HL-60/S4 treated with retinoic acid at 250 ng/mL for 4 days and 3 days (cell line): ENCODE data around the gene PRKX.
"Not testable (repeated sequence)": the region's sequence is repeated elsewhere in the genome, so short reads cannot be mapped to it uniquely, and the experiment has no call there.

Source experiments
- in situ Hi-C: fragments of 300-500 bp; cut with MboI; formaldehyde crosslinking; loops from 2 replicates; pipeline ENCODE4 v1.7.0; 2022; ENCODE audit warnings: low sequenced_read_pairs

Gene PRKX

GRCh38 chrX:3663576-3664250 lies 49.7 kb downstream of the PRKX start:
- in situ Hi-C loops, result not testable (repeated sequence)

- in situ Hi-C loops, result no loop called here
Measured at GRCh38 chrX:3659761-3660160, 53.7 kb downstream of the PRKX start.

- in situ Hi-C loops, result no loop called here
Measured at GRCh38 chrX:3655181-3655580, 58.3 kb downstream of the PRKX start.

- in situ Hi-C loops, result no loop called here
Measured at GRCh38 chrX:3653111-3653510, 60.3 kb downstream of the PRKX start.

GRCh38 chrX:3651277-3651676 lies 62.2 kb downstream of the PRKX start:
- in situ Hi-C loops, result no loop called here

- in situ Hi-C loops, result no loop called here
Measured at GRCh38 chrX:3648084-3648483, 65.4 kb downstream of the PRKX start.

GRCh38 chrX:3639858-3640631 lies 73.4 kb downstream of the PRKX start:
- in situ Hi-C loops, result not testable (repeated sequence)

GRCh38 chrX:3639236-3639635 lies 74.2 kb downstream of the PRKX start:
- in situ Hi-C loops, result no loop called here

- in situ Hi-C loops, result no loop called here
Measured at GRCh38 chrX:3638280-3638873, 75.1 kb downstream of the PRKX start.

GRCh38 chrX:3636803-3637202 lies 76.6 kb downstream of the PRKX start:
- in situ Hi-C loops, result no loop called here

- in situ Hi-C loops, result no loop called here
Measured at GRCh38 chrX:3631196-3631595, 82.3 kb downstream of the PRKX start.

GRCh38 chrX:3627594-3627993 lies 85.9 kb downstream of the PRKX start:
- in situ Hi-C loops, result no loop called here

GRCh38 chrX:3621414-3621813 lies 92.0 kb downstream of the PRKX start:
- in situ Hi-C loops, result no loop called here

- in situ Hi-C loops, result not testable (repeated sequence)
Measured at GRCh38 chrX:3611744-3612143, 101.7 kb downstream of the PRKX start.

- in situ Hi-C loops, result no loop called here
Measured at GRCh38 chrX:3609810-3610209, 103.6 kb downstream of the PRKX start.

GRCh38 chrX:3603026-3603661 lies 110.3 kb downstream of the PRKX start:
- in situ Hi-C loops, result no loop called here

- in situ Hi-C loops, result no loop called here
Measured at GRCh38 chrX:3599802-3600430, 113.5 kb downstream of the PRKX start.

- in situ Hi-C loops, result no loop called here
Measured at GRCh38 chrX:3598709-3599108, 114.7 kb downstream of the PRKX start.

- in situ Hi-C loops, result no loop called here
Measured at GRCh38 chrX:3598046-3598605, 115.3 kb downstream of the PRKX start.

- in situ Hi-C loops, result no loop called here
Measured at GRCh38 chrX:3592184-3592583, 121.3 kb downstream of the PRKX start.

GRCh38 chrX:3589474-3589873 lies 124.0 kb downstream of the PRKX start:
- in situ Hi-C loops, result no loop called here
